GM21526 (cell line): ENCODE results near the gene KIRREL3.
"Not testable (repeated sequence)": the region's sequence is repeated elsewhere in the genome, so short reads cannot be mapped to it uniquely, and the experiment has no call there.

Experiments used
- ATAC-seq: cut with Tn5 transposase; IDR thresholded peaks from one replicate; pipeline ENCODE4 v1.9.1; 2021; ENCODE audit warnings: moderate library complexity; ENCODE audit not compliant: unreplicated experiment, low FRiP score

Gene KIRREL3

DNA sequence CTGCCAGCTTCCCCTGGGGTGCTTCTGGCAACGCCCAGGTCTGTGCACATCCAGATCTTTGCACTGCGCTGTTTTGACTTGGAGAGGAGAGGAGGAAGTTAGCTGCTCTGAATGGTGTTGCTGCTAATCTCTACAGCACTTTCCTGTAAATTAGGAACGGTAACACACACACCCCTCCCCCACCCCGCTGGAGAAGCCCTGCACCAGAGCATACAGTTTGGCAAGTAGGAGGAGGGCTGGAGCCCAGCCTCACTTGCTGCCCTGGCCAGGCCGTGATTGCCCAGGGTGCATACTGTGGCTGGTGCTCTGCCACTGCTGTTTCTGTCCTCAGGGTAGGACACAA, 613.9 kb downstream of the KIRREL3 start:
- ATAC-seq = not testable (repeated sequence)

DNA sequence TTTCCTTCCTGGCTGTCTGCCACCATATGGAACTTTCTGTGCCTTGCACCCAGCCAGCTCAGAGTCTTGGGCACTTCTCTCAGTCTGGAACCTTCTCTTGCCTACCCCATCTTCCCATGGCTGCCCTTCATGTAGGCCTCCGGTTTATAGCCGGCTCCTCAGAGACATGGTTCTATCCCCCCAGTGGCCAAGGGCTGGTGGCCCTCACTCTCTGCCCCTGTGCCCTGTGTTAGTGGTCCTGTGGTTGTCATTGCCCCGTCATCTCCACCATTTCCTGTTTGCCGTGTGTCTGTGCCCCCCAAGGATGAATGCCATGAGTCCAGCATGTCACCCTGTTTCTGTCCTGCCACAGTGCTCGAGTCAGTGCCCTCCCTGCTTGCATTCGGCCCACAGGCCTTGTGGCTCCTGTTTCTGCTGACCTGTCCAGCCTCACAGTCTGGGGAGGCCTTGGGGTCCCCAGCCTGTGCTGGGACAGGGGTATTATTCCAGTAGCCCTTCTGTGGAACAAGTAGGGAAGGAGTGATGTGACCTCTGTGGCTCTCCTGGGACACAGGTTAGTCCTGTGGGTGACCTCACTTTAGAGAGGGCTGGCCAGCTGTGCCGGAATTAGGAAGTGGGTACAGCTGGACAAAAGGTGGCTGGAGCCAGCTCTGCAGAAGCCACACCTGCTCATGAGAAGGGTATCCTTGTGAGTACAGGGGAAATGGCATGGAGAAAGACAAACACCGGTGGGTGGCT, 614.4 kb downstream of the KIRREL3 start:
- ATAC-seq = no peak

- no peak for ATAC-seq
These were observed 616.0 kb downstream of the KIRREL3 start for GRCh38 chr11:126384449-126385070.

- ATAC-seq = no peak
These were observed 616.9 kb downstream of the KIRREL3 start for GRCh38 chr11:126383339-126384335.

DNA sequence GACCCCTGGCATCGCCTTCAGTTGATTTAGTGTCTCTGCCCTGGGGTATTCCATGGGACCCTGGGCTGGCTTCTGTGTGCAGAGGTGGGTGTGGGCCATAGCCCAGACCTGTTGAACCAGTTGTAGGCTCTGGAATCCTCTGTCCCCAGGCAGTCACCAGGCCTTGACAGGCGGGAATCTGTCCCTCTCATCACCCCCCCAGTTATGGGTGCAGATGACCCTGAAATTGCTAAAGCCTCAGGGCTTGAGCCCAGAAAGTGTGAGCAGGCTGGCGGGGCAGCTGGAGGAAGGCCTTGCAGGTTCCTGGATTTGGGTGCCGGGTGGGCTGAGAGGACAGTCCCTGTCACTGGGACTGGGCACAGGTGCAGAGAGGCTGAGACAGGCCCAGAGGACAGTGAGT, 617.9 kb downstream of the KIRREL3 start:
- ATAC-seq = not testable (repeated sequence)

- ATAC-seq = not testable (repeated sequence)
These were observed 618.6 kb downstream of the KIRREL3 start for GRCh38 chr11:126381960-126382359.

DNA sequence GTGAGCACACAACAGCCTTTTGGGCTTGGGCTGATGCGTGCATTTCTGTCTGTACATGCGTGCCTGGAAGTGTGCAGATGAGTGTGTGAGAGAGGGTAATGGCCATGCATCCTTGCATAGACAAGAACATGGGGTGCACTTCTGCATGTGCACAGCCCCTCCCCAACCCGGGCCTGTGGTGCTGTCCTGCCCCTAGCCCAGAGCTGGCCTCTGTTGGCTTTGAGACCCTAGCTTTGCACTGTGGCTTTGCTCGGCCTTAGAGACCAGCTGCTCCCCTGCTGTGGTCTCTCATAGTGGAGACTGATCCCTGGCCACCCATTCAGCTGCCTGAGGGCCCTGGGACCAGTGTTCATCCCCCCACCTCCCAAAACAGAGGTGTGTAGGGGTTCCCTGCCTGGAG, 619.7 kb downstream of the KIRREL3 start:
- no peak for ATAC-seq

- no peak for ATAC-seq
These were observed 621.8 kb downstream of the KIRREL3 start for GRCh38 chr11:126378763-126379162.

DNA sequence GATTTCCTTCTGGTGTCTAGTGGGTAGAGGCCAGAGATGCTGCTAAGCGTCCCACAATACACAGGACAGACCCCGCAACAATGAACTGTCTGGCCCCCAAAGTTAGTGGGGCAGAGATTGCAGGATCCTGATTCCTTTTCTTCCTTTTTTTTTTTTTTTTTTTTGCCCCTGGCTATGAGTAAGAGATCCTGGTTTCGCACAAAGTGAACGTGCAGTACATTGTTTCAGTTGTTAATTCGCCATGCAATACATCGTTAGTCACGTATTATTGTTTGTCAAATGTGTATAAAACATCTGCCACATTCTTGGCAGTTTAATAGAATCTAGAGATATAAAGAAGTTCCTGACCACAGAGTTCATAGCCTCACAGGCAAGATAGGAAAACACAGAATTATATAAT, 624.8 kb downstream of the KIRREL3 start:
- ATAC-seq = no peak

GRCh38 chr11:126374562-126375300, 625.8 kb downstream of the KIRREL3 start:
- ATAC-seq = not testable (repeated sequence)

DNA sequence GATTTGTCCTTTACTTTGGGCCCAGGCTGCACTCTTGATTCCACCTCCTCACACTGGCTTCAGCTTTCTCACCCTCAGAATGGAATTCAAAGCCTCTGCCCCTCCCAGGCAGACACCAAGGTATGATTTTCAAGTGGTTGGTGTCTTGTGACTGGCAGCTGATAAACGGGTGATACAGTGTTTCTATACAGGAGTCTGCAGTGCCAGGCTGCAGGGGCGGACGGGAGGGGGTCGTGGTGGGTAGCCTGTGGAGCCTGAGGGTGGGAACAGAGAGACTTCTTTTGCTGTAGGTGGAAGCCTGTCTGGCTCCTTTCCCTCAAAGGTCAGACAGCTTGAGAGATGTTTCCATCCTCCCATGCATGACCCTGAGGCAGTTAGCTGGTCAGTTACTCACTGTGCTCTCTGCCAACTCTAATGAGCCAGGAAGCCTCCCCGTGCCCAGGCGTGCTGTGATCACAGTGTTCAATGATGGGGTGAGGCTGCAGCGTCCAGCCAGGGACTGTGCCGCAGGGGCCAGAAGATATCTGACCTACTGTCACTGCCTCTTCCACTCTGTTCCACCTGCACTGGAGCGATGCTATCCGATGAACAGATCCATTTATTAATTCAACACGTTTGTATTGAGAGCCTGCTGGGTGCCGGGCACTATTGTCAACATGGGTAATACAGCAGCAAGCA, 627.0 kb downstream of the KIRREL3 start:
- ATAC-seq = not testable (repeated sequence)
